ENCODE data around the gene ZNF488. TPM values are rescaled to one million over a fixed set of nuclear protein-coding genes. Genes with fewer than 3 reads are reported as not detected.

Gene ZNF488
- total RNA-seq, 1 donor from 2014 or later = 0.29 TPM

DNA sequence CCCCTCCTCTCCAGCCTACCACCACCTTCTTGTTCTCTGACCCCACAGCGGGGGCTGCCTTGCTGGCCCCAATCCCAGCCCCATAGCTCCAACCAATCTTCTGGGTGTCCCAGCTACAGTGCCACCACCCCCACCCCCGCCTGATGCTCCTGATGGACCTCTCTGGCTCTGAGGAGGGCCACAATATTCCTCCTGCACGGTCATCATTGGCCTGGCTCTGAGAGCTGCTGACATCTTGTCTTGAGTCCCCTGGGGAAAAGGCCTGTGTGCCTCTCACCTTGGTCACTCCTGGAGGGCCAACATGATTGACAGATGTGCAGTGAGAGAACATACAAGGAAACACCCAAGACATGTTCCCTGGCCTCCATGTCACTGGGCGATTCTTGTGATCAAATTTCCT, 54.2 kb downstream of the ZNF488 start:
- TF ChIP-seq, protein P1, sequence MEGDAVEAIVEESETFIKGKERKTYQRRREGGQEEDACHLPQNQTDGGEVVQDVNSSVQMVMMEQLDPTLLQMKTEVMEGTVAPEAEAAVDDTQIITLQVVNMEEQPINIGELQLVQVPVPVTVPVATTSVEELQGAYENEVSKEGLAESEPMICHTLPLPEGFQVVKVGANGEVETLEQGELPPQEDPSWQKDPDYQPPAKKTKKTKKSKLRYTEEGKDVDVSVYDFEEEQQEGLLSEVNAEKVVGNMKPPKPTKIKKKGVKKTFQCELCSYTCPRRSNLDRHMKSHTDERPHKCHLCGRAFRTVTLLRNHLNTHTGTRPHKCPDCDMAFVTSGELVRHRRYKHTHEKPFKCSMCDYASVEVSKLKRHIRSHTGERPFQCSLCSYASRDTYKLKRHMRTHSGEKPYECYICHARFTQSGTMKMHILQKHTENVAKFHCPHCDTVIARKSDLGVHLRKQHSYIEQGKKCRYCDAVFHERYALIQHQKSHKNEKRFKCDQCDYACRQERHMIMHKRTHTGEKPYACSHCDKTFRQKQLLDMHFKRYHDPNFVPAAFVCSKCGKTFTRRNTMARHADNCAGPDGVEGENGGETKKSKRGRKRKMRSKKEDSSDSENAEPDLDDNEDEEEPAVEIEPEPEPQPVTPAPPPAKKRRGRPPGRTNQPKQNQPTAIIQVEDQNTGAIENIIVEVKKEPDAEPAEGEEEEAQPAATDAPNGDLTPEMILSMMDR (IDR thresholded peaks at IDR 0.05; ENCODE audit: insufficient read depth, low read length, poor library complexity, severe bottlenecking) = no peak
- Histone ChIP-seq H3K27me3 (ENCODE audit: control insufficient read depth, insufficient read depth, low read length) (peaks cover 3% of the 10 kb centered on the region), H3K36me3 (ENCODE audit: control insufficient read depth, insufficient read depth, low read length) (no peaks in the 10 kb centered on the region), H3K4me3 (ENCODE audit: low read depth, low read length) (no peak overlapping the region)
- no peak for DNase-seq (ENCODE audit: low read depth)

DNA sequence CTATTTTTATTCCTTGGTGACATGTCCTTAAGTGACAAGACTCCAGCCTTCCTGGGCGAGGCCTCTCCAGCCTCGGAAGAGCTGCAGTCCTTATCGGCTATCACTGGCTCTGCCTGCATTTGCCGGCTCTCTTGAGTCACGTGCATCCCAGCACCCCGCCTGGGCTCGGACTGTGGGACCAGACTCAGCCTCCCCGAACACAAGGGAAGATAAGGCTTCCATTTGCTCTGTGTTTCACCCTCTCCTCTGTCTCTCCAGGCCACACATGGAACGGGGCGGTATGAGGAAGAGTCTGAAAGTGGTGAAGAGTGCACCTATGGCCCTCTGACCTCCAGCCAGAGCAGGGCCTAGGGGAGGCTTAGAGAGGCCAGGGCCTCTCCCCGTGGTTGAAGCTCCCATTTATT, 57.2 kb downstream of the ZNF488 start:
- TF ChIP-seq, protein P1 (IDR thresholded peaks at IDR 0.05; ENCODE audit: insufficient read depth, low read length, poor library complexity, severe bottlenecking) = no peak
- H3K27me3 ChIP-seq (ENCODE audit: control insufficient read depth, insufficient read depth, low read length) = peaks cover 3% of the 10 kb centered on the region
- DNase-seq (ENCODE audit: low read depth) = no peak
- H3K4me3 ChIP-seq (ENCODE audit: low read depth, low read length) = no peak overlapping the region
- no peaks in the 10 kb centered on the region for H3K36me3 ChIP-seq (ENCODE audit: control insufficient read depth, insufficient read depth, low read length)

DNA sequence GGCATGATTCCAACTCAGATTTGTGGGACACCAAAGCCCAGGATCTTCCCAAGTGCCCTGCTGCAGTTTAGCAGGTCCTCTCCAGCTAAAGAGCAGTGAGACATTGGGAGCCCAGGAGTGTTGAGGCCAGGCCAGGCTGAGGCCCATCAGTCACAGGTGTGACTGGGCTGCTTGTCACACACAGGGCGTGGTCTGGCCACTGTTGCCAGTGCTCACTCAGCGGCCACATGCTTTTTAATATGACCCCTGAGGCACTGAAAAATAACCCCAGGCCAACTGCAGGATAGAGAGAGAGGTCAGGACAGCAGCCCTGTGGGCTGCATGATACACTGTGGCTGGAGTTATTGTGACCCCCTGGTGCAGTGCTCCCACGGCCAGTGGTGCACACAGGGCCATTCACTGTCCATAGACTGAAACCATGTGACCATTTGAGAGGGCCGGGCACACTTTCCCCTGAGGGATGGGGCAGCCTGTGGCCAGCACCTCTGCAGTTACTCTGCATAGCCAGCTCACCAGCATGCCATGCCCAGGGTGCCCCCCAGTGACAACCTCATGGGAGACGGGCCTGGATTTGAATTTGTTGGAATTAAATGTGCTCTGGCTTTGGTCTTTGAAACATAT, 57.7 kb downstream of the ZNF488 start:
- Histone ChIP-seq H3K36me3 (ENCODE audit: control insufficient read depth, insufficient read depth, low read length) (no peaks in the 10 kb centered on the region), H3K4me3 (ENCODE audit: low read depth, low read length) (no peak overlapping the region), H3K27me3 (ENCODE audit: control insufficient read depth, insufficient read depth, low read length) (peaks cover 3% of the 10 kb centered on the region)
- TF ChIP-seq, protein P1 (IDR thresholded peaks at IDR 0.05; ENCODE audit: insufficient read depth, low read length, poor library complexity, severe bottlenecking) = no peak
- no peak for DNase-seq (ENCODE audit: low read depth)

DNA sequence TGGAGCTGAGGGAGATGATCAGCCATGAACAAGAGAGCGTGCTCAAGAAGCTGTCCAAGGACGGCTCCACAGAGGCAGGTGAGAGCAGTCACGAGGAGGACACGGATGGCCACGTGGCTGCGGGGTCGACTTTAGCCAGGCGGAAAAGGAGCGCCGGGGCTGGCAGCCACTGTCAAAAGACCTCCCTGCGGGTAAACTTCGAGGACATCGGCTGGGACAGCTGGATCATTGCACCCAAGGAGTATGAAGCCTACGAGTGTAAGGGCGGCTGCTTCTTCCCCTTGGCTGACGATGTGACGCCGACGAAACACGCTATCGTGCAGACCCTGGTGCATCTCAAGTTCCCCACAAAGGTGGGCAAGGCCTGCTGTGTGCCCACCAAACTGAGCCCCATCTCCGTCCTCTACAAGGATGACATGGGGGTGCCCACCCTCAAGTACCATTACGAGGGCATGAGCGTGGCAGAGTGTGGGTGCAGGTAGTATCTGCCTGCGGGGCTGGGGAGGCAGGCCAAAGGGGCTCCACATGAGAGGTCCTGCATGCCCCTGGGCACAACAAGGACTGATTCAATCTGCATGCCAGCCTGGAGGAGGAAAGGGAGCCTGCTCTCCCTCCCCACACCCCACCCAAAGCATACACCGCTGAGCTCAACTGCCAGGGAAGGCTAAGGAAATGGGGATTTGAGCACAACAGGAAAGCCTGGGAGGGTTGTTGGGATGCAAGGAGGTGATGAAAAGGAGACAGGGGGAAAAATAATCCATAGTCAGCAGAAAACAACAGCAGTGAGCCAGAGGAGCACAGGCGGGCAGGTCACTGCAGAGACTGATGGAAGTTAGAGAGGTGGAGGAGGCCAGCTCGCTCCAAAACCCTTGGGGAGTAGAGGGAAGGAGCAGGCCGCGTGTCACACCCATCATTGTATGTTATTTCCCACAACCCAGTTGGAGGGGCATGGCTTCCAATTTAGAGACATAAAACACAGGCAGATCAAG, 58.5 kb downstream of the ZNF488 start:
- TF ChIP-seq, protein P1 (IDR thresholded peaks at IDR 0.05; ENCODE audit: insufficient read depth, low read length, poor library complexity, severe bottlenecking) = no peak
- Histone ChIP-seq H3K4me3 (ENCODE audit: low read depth, low read length) (no peak overlapping the region), H3K36me3 (ENCODE audit: control insufficient read depth, insufficient read depth, low read length) (no peaks in the 10 kb centered on the region), H3K27me3 (ENCODE audit: control insufficient read depth, insufficient read depth, low read length) (peaks cover 5% of the 10 kb centered on the region)
- no peak for DNase-seq (ENCODE audit: low read depth)

DNA sequence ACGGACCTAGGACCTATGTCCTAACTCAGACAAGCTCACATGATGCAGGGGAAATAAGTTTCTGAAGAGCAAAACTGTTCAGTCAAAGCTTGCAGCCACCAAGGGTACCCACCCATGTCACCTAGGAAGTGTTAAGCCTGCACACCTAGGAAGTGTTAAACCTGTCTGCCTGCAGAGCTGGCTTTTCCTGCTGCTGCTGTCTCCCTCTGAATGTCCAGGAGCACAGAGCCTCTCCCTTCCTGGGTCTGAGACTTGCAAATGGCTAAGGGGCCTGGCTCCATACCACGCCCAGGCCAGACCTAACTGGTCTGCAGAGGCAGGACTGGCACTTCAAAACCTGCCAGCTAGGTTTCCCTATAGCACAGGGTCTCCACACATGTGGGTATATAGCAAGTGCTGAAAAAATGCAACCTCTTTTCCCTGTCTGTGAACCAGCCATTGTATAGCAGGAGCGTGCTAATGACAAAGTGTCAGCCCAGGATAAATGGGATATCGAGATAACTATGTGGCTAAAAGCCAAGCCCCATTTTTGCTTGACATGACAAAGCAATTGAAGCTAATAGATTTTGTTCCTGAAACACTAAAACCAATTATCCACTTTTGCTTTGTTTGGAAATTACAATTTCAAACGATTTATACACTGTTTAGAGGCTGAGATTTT, 60.3 kb downstream of the ZNF488 start:
- Histone ChIP-seq H3K27me3 (ENCODE audit: control insufficient read depth, insufficient read depth, low read length) (peaks cover 7% of the 10 kb centered on the region), H3K36me3 (ENCODE audit: control insufficient read depth, insufficient read depth, low read length) (no peaks in the 10 kb centered on the region), H3K4me3 (ENCODE audit: low read depth, low read length) (no peak overlapping the region)
- no peak for DNase-seq (ENCODE audit: low read depth)
- TF ChIP-seq, protein P1 (IDR thresholded peaks at IDR 0.05; ENCODE audit: insufficient read depth, low read length, poor library complexity, severe bottlenecking) = no peak

Data from kidney epithelial cell (primary cell).